Muscle of leg (tissue), 11 donors: Measurements from ENCODE around the gene TDRD6. TPM values are rescaled to one million over a fixed set of nuclear protein-coding genes. Genes with fewer than 3 reads are reported as not detected.

Experiments
- DNase-seq: peaks from one replicate; pipeline ENCODE4 v3.0.0; 2013
- H3K27ac ChIP-seq: one replicate; pipeline ENCODE4 v1.5.1; 2013; ENCODE audit warnings: mild to moderate bottlenecking, low read length, control low read depth
- H3K27me3 ChIP-seq: one replicate; pipeline ENCODE4 v1.6.1; 2013; ENCODE audit warnings: low read length; ENCODE audit not compliant: control insufficient read depth, insufficient read depth
- H3K36me3 ChIP-seq: one replicate; pipeline ENCODE4 v1.6.1; 2013; ENCODE audit warnings: low read length; ENCODE audit not compliant: control insufficient read depth, insufficient read depth
- H3K4me1 ChIP-seq: one replicate; pipeline ENCODE4 v1.6.1; 2013; ENCODE audit warnings: low read length; ENCODE audit not compliant: control insufficient read depth, insufficient read depth
- H3K4me3 ChIP-seq: one replicate; pipeline ENCODE4 v1.5.1; 2013; ENCODE audit warnings: low read length, control low read depth
- H3K9me3 ChIP-seq: replicated peaks from 2 replicates; pipeline ENCODE4 v1.6.1; 2013; ENCODE audit warnings: low read depth, low read length; ENCODE audit not compliant: control insufficient read depth
- WGBS: methylation state at CpG from one replicate; pipeline ENCODE4 v1.1.5; 2013; ENCODE audit warnings: missing lambda C conversion rate; ENCODE audit not compliant: insufficient coverage; 5-methylcytosine and 5-hydroxymethylcytosine counted together
- polyA plus RNA-seq, 8 donors: library from polyadenylated mRNA; unstranded; fragments of 120-200 nt; gene quantifications; one replicate each; pipeline versions ENCODE4 v1.2.1 to v1.2.3, GENCODE V29; 2013; ENCODE audit warnings: inconsistent platforms in 1 of 8, low replicate concordance in 1 of 8; ENCODE audit not compliant: insufficient read length in 8 of 8, insufficient read depth in 1 of 8
- total RNA-seq: library from RNA; stranded (reverse); fragments of 120-200 nt; gene quantifications from one replicate; pipeline ENCODE4 v1.2.4, GENCODE V29; 2013

TDRD6 gene
- total and polyA plus RNA-seq, 9 donors, result 0.21 to 1.2 (median 0.36) TPM

DNA sequence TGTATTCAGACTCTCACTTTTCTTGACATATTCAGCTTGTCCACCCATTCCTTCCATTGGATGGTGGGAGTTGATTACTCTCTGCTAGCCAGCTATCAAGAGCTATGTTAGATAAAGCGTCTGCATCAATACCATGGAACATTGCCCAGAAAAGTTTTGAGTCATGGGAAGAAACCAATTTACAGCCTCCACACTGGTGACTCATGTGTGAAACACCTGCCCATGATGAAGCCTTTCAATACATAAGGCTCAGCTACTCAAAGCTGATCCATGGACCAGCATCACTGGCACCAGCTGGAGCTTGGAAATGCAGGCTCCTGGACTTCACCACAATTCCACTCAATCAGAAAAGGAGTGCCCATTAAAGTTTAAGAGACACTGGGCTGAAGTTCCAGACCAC lies 31.4 kb downstream of the TDRD6 start:
- no CpG with 5 or more reads among the region's 1 CpG for WGBS
- no peaks in the 10 kb centered on the region for H3K36me3 ChIP-seq
- no peak overlapping the region for H3K27ac ChIP-seq
- H3K4me1 ChIP-seq, result no peaks in the 10 kb centered on the region
- no peaks in the 10 kb centered on the region for H3K9me3 ChIP-seq
- no peak overlapping the region for H3K4me3 ChIP-seq
- no peaks in the 10 kb centered on the region for H3K27me3 ChIP-seq
- DNase-seq, result no peak

DNA sequence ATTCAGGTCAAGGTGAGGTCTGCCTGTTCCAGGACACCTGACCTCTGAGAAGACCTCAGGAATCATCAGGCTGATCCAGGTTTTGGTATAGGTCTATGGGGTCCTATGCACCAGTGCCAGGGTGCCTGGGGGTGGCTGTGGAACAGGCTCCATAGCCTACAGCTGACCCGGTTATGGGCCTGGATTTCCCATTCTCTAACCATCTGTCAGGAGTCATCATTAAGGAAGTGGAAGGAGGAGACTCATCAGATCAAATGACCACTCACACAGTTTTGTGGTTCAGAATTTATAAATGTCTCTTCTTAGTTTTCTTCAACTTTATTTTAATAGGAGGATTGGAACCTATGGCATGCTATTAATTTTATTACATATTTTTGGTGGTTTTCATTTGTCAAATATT lies 32.7 kb downstream of the TDRD6 start:
- WGBS, result no CpG with 5 or more reads among the region's 1 CpG

GRCh38 chr6:46729787-46730326 lies 42.2 kb downstream of the TDRD6 start:
- WGBS, result 56% methylated on average over 1 of the region's 1 CpG
- Histone ChIP-seq H3K4me3 (no peak overlapping the region), H3K36me3 (no peaks in the 10 kb centered on the region), H3K4me1 (no peaks in the 10 kb centered on the region), H3K9me3 (no peaks in the 10 kb centered on the region), H3K27ac (no peak overlapping the region), H3K27me3 (peaks cover 5% of the 10 kb centered on the region)
- DNase-seq, result no peak

More for the DNA sequence above, 32.7 kb downstream of the TDRD6 start:
- Histone ChIP-seq H3K4me1 (no peaks in the 10 kb centered on the region), H3K9me3 (no peaks in the 10 kb centered on the region), H3K27ac (no peak overlapping the region), H3K27me3 (no peaks in the 10 kb centered on the region), H3K36me3 (no peaks in the 10 kb centered on the region), H3K4me3 (no peak overlapping the region)
- no peak for DNase-seq

- 0% methylated on average over 1 of the region's 4 CpGs for WGBS
- no peak overlapping the region for H3K27ac ChIP-seq
Measured at GRCh38 chr6:46730921-46731461, 43.3 kb downstream of the TDRD6 start.

DNA sequence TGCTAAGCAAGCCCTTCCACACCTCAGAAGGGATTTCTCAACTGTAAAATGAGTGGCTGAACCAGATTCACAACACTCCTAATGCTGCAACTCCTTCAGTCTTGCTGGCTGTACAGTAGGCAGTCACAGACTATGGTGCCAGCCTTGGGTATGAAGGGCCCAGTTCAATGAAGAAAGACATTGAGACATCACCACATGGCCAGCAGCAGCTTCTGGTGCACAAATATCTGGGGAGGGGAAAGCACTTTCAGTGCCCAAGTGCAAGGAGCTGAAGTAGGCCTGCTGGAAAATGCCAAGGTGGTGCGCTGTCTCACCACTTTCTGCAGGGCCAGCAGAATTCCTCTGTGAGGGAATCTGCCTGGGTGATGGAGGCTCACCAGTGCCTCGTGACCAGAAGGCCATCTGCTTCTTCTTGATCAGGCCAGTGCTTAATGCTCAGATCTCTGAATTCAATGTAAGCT lies 45.7 kb downstream of the TDRD6 start:
- no peak overlapping the region for H3K4me3 ChIP-seq
- H3K27ac ChIP-seq, result no peak overlapping the region
- WGBS, result 88% methylated on average over 2 of the region's 2 CpGs
- H3K27me3 ChIP-seq, result peaks cover 11% of the 10 kb centered on the region
- no peak for DNase-seq
- H3K9me3 ChIP-seq, result no peaks in the 10 kb centered on the region
- H3K36me3 ChIP-seq, result no peaks in the 10 kb centered on the region
- peaks cover 4% of the 10 kb centered on the region for H3K4me1 ChIP-seq

More at GRCh38 chr6:46730921-46731461, 43.3 kb downstream of the TDRD6 start:
- H3K4me1 ChIP-seq, result peaks cover 4% of the 10 kb centered on the region
- H3K9me3 ChIP-seq, result no peaks in the 10 kb centered on the region
- no peaks in the 10 kb centered on the region for H3K36me3 ChIP-seq
- peak; percentile 67 for DNase-seq
- H3K4me3 ChIP-seq, result no peak overlapping the region
- peaks cover 11% of the 10 kb centered on the region for H3K27me3 ChIP-seq

DNA sequence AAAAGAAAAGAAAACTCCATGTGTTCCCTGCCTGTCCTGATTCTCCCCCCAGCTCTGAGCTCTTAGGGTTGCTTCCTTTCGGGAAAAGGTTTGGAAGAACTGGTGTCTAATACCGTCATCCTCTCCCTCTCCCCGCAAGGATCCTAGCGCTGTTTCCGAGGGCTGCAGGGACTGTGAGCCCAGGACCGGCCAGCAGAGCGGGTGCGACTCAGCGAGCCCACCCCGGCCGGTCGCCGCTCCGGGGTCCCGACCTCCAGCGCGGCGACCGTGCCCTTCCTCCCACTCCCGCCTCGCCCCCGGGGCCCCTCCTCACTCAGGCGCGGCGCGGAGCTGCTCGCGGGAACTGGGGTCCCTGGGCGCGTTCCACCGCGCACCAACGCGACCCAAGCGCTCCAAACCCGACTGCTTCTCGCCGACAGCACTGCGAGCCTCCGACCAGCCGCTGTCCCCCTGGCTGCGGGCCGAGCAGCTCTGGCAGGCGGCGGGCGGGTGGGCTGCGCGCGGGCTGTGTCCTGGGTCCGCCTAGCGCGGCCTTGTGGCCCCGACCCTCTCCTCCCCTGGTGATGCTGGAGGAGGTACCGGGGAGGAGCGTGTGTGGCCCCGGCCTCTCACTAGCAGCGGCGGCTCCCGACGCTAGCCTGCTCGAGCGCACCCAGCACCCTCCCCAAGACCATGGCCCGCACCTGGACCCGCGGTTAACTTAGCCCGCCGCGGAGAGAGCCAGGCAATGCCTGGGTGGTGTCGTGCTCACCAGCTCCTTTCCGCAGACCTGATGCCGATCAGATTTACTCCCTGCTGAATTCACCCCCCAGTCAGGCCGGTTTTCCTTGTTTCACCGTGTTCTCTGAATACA lies 47.4 kb downstream of the TDRD6 start, which contains the start of gene PLA2G7:
TSS of gene PLA2G7 (minus strand) at position 509 of the 853 bp plus-strand sequence. CDS start 12,484 bp downstream, outside the sequence.
- Histone ChIP-seq H3K36me3 (no peaks in the 10 kb centered on the region), H3K4me1 (peaks cover 4% of the 10 kb centered on the region), H3K4me3 (peak within 1 kb of the TSS; percentile 49), H3K27me3 (peaks cover 11% of the 10 kb centered on the region), H3K27ac (no peak within 1 kb of the TSS), H3K9me3 (no peaks in the 10 kb centered on the region)
- WGBS, result under 1% methylated on average over 63 of the region's 73 CpGs
- DNase-seq, result peak; percentile 65

GRCh38 chr6:46735720-46736031 lies 48.0 kb downstream of the TDRD6 start:
- 20% methylated on average over 2 of the region's 8 CpGs for WGBS
- H3K36me3 ChIP-seq, result no peaks in the 10 kb centered on the region

GRCh38 chr6:46736906-46737305 lies 49.2 kb downstream of the TDRD6 start:
- H3K27me3 ChIP-seq, result peaks cover 11% of the 10 kb centered on the region

More at GRCh38 chr6:46735720-46736031, 48.0 kb downstream of the TDRD6 start:
- no peaks in the 10 kb centered on the region for H3K9me3 ChIP-seq
- H3K27ac ChIP-seq, result no peak overlapping the region
- peaks cover 11% of the 10 kb centered on the region for H3K27me3 ChIP-seq
- H3K4me1 ChIP-seq, result peaks cover 4% of the 10 kb centered on the region
- peak; percentile 14 for DNase-seq
- H3K4me3 ChIP-seq, result peak overlapping the region; percentile 49

DNA sequence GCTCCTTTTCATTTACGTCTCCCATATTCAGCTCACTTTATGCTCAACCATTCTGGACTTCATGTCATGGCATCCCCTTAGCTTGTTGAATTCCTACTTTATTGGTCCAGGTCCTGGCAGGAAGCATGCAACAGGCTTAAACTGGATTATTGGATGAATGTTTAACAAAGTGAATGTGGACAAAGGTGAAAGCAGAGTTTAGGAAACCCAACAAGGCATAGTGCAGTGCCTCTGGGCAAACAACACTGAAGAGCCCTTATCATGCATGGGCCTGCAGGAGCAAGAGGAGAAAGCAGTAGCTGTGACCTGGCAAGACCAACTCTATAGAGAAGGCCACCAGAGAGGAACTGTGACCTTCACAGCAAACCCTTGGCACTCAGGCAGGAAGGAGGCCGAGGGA lies 53.8 kb downstream of the TDRD6 start:
- Histone ChIP-seq H3K27me3 (no peaks in the 10 kb centered on the region), H3K4me3 (no peak overlapping the region), H3K4me1 (no peaks in the 10 kb centered on the region), H3K9me3 (no peaks in the 10 kb centered on the region), H3K36me3 (no peaks in the 10 kb centered on the region), H3K27ac (no peak overlapping the region)
- WGBS, result 80% methylated on average over 1 of the region's 2 CpGs
- no peak for DNase-seq

More at GRCh38 chr6:46736906-46737305, 49.2 kb downstream of the TDRD6 start:
- no peaks in the 10 kb centered on the region for H3K36me3 ChIP-seq
- DNase-seq, result no peak
- no peak overlapping the region for H3K4me3 ChIP-seq
- no peak overlapping the region for H3K27ac ChIP-seq
- no peaks in the 10 kb centered on the region for H3K9me3 ChIP-seq
- H3K4me1 ChIP-seq, result peaks cover 4% of the 10 kb centered on the region

GRCh38 chr6:46741910-46742309 lies 54.2 kb downstream of the TDRD6 start:
- H3K27ac ChIP-seq, result no peak overlapping the region
- H3K4me3 ChIP-seq, result no peak overlapping the region
- H3K4me1 ChIP-seq, result peaks cover 2% of the 10 kb centered on the region
- no peak for DNase-seq
- no peaks in the 10 kb centered on the region for H3K36me3 ChIP-seq
- no peaks in the 10 kb centered on the region for H3K9me3 ChIP-seq
- WGBS, result 80% methylated on average over 1 of the region's 4 CpGs
- no peaks in the 10 kb centered on the region for H3K27me3 ChIP-seq
